ENCODE measurements around the gene MACROD2.

The MACROD2 gene

DNA sequence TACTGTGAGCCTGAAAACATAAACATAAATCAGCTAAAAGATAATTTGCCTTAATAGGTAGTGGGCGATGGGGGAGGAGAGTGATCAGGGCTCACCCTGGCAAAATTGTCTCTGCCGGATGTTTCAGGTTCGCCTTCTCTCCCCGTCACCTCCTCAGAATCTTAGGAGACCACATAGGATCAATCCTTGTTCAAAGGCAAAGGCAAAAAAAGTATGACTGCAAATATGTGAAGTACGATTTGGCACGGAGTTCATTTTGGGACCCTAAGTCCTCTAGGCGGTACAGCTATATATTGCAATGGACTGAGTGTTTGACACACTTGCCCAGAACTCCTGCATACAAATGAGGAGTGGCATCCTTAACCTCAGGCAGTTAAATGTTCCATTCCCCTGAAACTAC, 991.3 kb downstream of the MACROD2 start:
- no peak for TF ChIP-seq ZNF565 (CRISPR knock-in tag; conservative IDR thresholded peaks at IDR 0.05; ENCODE audit: low read depth)
- TF ChIP-seq POU6F1 (CRISPR knock-in tag; IDR thresholded peaks at IDR 0.05; ENCODE audit: borderline replicate concordance, low read depth): no peak
- TF ChIP-seq ESRRG (CRISPR knock-in tag; IDR thresholded peaks at IDR 0.05): no peak
- TF ChIP-seq ZFP3 (CRISPR knock-in tag; IDR thresholded peaks at IDR 0.05): no peak
- TF ChIP-seq SNAI2 (CRISPR knock-in tag; IDR thresholded peaks at IDR 0.05): no peak
- no peak for TF ChIP-seq RARB (CRISPR knock-in tag; IDR thresholded peaks at IDR 0.05)
- no peak for TF ChIP-seq TCF4 (CRISPR knock-in tag; IDR thresholded peaks at IDR 0.05; ENCODE audit: borderline replicate concordance)
- no peak for TF ChIP-seq TSHZ2 (CRISPR knock-in tag; IDR thresholded peaks at IDR 0.05)
- ATAC-seq: no peak

DNA sequence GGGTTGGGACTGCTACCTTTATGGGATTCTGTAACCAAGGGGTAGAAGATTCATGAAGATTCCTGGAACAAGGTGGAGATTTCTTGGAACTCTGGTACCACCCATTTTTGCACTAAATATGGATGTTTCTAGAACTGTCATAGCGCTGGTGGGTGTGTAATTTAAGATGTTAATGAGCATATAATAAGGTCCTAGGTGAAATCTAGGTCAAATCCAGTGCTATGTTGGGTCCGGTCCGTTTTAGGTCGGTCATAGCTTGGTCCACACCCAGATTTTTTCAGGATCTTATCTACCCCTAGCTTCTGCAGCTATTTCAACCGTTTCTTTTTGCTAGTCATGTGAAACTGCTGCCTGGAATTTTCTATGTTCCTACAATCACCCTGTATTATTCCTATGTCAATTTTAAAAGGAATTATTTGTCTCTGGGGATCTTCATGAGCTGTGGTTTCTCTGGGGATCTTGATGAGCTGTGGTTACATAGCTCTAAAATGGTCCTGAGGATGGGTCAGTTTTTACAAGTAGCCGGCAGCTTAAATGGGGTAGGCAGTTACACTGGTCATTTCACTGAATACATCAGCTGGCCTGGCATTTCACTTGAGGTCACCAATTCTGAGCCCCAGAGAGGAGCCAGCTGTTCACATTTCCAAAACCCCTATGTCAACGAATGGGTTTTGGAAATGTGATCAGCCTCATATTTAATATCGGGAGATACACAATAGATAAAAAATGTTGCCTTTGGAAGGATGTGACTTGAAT, 994.4 kb downstream of the MACROD2 start:
- no peak for ATAC-seq
- no peak for TF ChIP-seq TOX (CRISPR knock-in tag; IDR thresholded peaks at IDR 0.05; ENCODE audit: borderline replicate concordance)
- no peak for TF ChIP-seq SNAI2 (CRISPR knock-in tag; IDR thresholded peaks at IDR 0.05)
- no peak for TF ChIP-seq ZFP30 (CRISPR knock-in tag; IDR thresholded peaks at IDR 0.05)
- TF ChIP-seq CSDC2 (CRISPR knock-in tag; IDR thresholded peaks at IDR 0.05): no peak
- TF ChIP-seq PPARA (CRISPR knock-in tag; IDR thresholded peaks at IDR 0.05; ENCODE audit: borderline replicate concordance): no peak
- TF ChIP-seq ISL1 (CRISPR knock-in tag; IDR thresholded peaks at IDR 0.05): no peak
- TF ChIP-seq OSR1 (CRISPR knock-in tag; IDR thresholded peaks at IDR 0.05): no peak
- TF ChIP-seq ZNF8 (CRISPR knock-in tag; IDR thresholded peaks at IDR 0.05): no peak
- TF ChIP-seq CREB5 (CRISPR knock-in tag; IDR thresholded peaks at IDR 0.05; ENCODE audit: low read depth): no peak
- TF ChIP-seq ZFP3 (CRISPR knock-in tag; IDR thresholded peaks at IDR 0.05): no peak
- TF ChIP-seq ARNTL (CRISPR knock-in tag; IDR thresholded peaks at IDR 0.05; ENCODE audit: borderline replicate concordance, low read depth): no peak
- TF ChIP-seq TCF4 (CRISPR knock-in tag; IDR thresholded peaks at IDR 0.05; ENCODE audit: borderline replicate concordance): no peak
- TF ChIP-seq PATZ1 (CRISPR knock-in tag; IDR thresholded peaks at IDR 0.05; ENCODE audit: borderline replicate concordance): no peak
- no peak for TF ChIP-seq ZC3H10 (CRISPR knock-in tag; IDR thresholded peaks at IDR 0.05)
- no peak for TF ChIP-seq GLIS3 (CRISPR knock-in tag; IDR thresholded peaks at IDR 0.05)
- no peak for TF ChIP-seq RARB (CRISPR knock-in tag; IDR thresholded peaks at IDR 0.05)
- no peak for TF ChIP-seq POU6F1 (CRISPR knock-in tag; IDR thresholded peaks at IDR 0.05; ENCODE audit: borderline replicate concordance, low read depth)
- TF ChIP-seq TSHZ2 (CRISPR knock-in tag; IDR thresholded peaks at IDR 0.05): no peak
- TF ChIP-seq BACH2 (CRISPR knock-in tag; IDR thresholded peaks at IDR 0.05; ENCODE audit: borderline replicate concordance): no peak
- TF ChIP-seq ESRRG (CRISPR knock-in tag; IDR thresholded peaks at IDR 0.05): no peak
